T-cell (primary cell): ENCODE results near the gene RIPOR2. TPM values are rescaled to one million over a fixed set of nuclear protein-coding genes. Genes with fewer than 3 reads are reported as not detected.

Experiments
- ATAC-seq, 4 experiments: fragments of 200-7000 bp in 3 of 4; fragments of 150-1000 bp in 1 of 4; cut with Tn5 transposase; replicated peaks in 1 of 4; 1 replicate in 3 of 4; 2 replicates in 1 of 4; pipeline ENCODE4 v1.10.0; 2021; ENCODE audit warnings: moderate library complexity in 3 of 4, mild to moderate bottlenecking in 2 of 4, moderate number of reproducible peaks in 1 of 4
- CTCF ChIA-PET, 2 donors: fragments of 300-600 bp; sonication (Branson Sonifier 250); formaldehyde crosslinking; loops; one replicate each; lab custom pipeline; 2022; ENCODE audit warnings: antibody characterized with exemption in 2 of 2; lab: Charles Lee
- POLR2A ChIA-PET, 2 donors: fragments of 300-600 bp; sonication (Branson Sonifier 250); formaldehyde crosslinking; loops; one replicate each; lab custom pipeline; 2022; ENCODE audit warnings: antibody characterized with exemption in 2 of 2; lab: Charles Lee
- DNase-seq, 35 experiments: peaks; one replicate each; pipeline versions ENCODE4 v3.0.0 to v3.0.0-alpha.2; 2013 to 2023
- H3K27ac ChIP-seq: one replicate; pipeline ENCODE4 v1.5.1; 2013; ENCODE audit warnings: low read length
- H3K27me3 ChIP-seq, 2 experiments: replicated peaks in 1 of 2; 1 replicate in 1 of 2; 2 replicates in 1 of 2; pipeline versions ENCODE4 v1.6.1 to v1.7.0; 2013; ENCODE audit warnings: low read length in 1 of 2, mixed read lengths in 1 of 2; ENCODE audit not compliant: control insufficient read depth in 2 of 2, insufficient read depth in 2 of 2; ENCODE audit errors: extremely low read depth in 1 of 2
- H3K36me3 ChIP-seq, 2 donors: 1 replicate in 1 of 2; 2 replicates in 1 of 2; pipeline versions ENCODE4 v1.6.1 to v1.7.0; 2013; ENCODE audit warnings: low read length in 1 of 2; ENCODE audit not compliant: control insufficient read depth in 2 of 2, insufficient read depth in 1 of 2; ENCODE audit errors: extremely low read depth in 1 of 2
- H3K4me1 ChIP-seq, 2 experiments: 1 replicate in 1 of 2; 2 replicates in 1 of 2; pipeline versions ENCODE4 v1.6.1 to v1.7.0; 2013; ENCODE audit warnings: low read length in 2 of 2, mixed read lengths in 1 of 2; ENCODE audit not compliant: insufficient read depth in 2 of 2, control insufficient read depth in 1 of 2; ENCODE audit errors: extremely low read depth in 1 of 2
- H3K4me3 ChIP-seq, 2 donors: 1 replicate in 1 of 2; 2 replicates in 1 of 2; pipeline versions ENCODE4 v1.5.1 to v1.7.0; 2013; ENCODE audit warnings: mild to moderate bottlenecking in 2 of 2, low read length in 1 of 2, moderate library complexity in 1 of 2; ENCODE audit not compliant: control insufficient read depth in 1 of 2; ENCODE audit errors: extremely low read depth in 1 of 2
- H3K9me3 ChIP-seq: 2 replicates; pipeline ENCODE4 v1.7.0; 2013
- H3K27ac Mint-ChIP-seq, 2 donors: one replicate each; pipeline ENCODE4 v1.8.0; 2020 to 2021; ENCODE audit warnings: mild to moderate bottlenecking in 2 of 2, mixed read lengths in 2 of 2
- H3K27me3 Mint-ChIP-seq, 2 donors: one replicate each; pipeline ENCODE4 v1.8.0; 2021 to 2022; ENCODE audit warnings: mixed read lengths in 2 of 2
- H3K36me3 Mint-ChIP-seq: one replicate; pipeline ENCODE4 v1.8.0; 2021; ENCODE audit warnings: mixed read lengths
- H3K4me1 Mint-ChIP-seq, 3 donors: one replicate each; pipeline ENCODE4 v1.8.0; 2020 to 2022; ENCODE audit warnings: mixed read lengths in 3 of 3, mild to moderate bottlenecking in 1 of 3
- H3K4me3 Mint-ChIP-seq, 3 donors: one replicate each; pipeline ENCODE4 v1.8.0; 2020 to 2022; ENCODE audit warnings: mild to moderate bottlenecking in 3 of 3, mixed read lengths in 3 of 3, moderate library complexity in 3 of 3
- H3K9me3 Mint-ChIP-seq, 3 donors: one replicate each; pipeline ENCODE4 v1.8.0; 2020 to 2022; ENCODE audit warnings: mixed read lengths in 3 of 3
- WGBS: methylation state at CpG from one replicate; pipeline ENCODE4 v1.1.5; 2013; ENCODE audit warnings: missing lambda C conversion rate; ENCODE audit not compliant: insufficient coverage; 5-methylcytosine and 5-hydroxymethylcytosine counted together
- total RNA-seq, 35 experiments: library from RNA in 6 of 35; stranded (reverse) in 6 of 35; fragments of 120-200 nt in 1 of 35; gene quantifications; one replicate each; pipeline versions ENCODE4 v1.2.1 to v1.2.4 and lab custom pipeline; 2013 to 2026

Gene RIPOR2
- total RNA-seq, 5 donors from 2014 or later (not counting 1 experiment from before 2014, with no cell fraction given), result 381 to 480 (median 441) TPM

DNA sequence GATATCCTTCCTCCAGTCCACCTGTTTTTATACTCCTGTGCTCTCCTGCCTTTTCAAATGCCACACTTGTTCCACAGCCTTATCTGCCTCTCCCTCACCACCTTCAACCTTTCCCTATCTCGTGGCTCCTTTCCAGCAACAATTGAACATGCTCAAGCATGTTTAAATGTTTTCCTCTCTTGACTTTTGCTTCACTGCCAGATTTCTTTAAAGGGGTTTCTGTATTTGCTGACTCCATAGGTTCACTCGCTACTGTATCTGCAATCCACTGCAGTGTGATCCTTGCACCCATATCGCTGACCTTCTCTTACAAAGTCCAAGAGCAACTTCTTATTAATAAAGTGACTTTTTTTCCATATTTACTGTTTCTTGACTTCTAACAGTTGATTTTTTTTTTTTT is 172.2 kb downstream of the RIPOR2 start:
- Mint-ChIP-seq H3K36me3 (no peaks in the 10 kb centered on the region), H3K4me3 (no peak overlapping the region), H3K27me3 (no peaks in the 10 kb centered on the region), H3K4me1 (peaks cover 0 to 13% (median 0%) of the 10 kb centered on the region in 3 donors), H3K9me3 (no peaks in the 10 kb centered on the region), H3K27ac (no peak overlapping the region)
- ATAC-seq, result no peak
- H3K36me3 ChIP-seq, result no peaks in the 10 kb centered on the region
- H3K27me3 ChIP-seq, result no peaks in the 10 kb centered on the region
- CTCF ChIA-PET, result interaction anchor here in 1 of 2 donors (0.7 kb wide), 1 partner anchor 46 kb away, joined by 3 read pairs; no protein-coding TSS in a partner anchor
- no peaks in the 10 kb centered on the region for H3K4me1 ChIP-seq
- H3K27ac ChIP-seq, result no peak overlapping the region
- 100% methylated on average over 1 of the region's 3 CpGs for WGBS
- POLR2A ChIA-PET, result no interaction called here
- H3K4me3 ChIP-seq, result no peak overlapping the region
- no peak for DNase-seq
- H3K9me3 ChIP-seq, result no peaks in the 10 kb centered on the region

DNA sequence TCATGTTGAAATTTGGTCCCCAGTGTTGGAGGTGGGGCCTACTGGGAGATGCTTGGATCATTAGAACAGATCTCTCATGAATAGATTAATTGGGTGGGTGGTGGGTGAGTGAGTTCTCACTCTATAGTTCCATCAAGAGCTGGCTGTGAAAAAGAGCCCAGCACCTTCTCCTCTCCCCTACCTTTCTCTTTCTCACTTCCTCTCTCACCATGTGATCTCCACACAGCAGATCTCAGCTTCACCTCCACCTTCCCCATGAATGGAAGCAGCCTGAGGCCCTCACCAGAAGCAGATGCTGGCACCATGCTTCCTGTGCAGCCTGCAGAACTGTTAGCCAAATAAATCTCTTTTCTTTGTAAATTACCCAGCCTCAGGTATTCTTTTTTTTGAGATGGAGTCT is 173.9 kb downstream of the RIPOR2 start:
- Mint-ChIP-seq H3K36me3 (no peaks in the 10 kb centered on the region), H3K4me1 (peaks cover 0 to 13% (median 0%) of the 10 kb centered on the region in 3 donors), H3K27ac (no peak overlapping the region), H3K27me3 (no peaks in the 10 kb centered on the region), H3K9me3 (no peaks in the 10 kb centered on the region), H3K4me3 (no peak overlapping the region)
- Histone ChIP-seq H3K9me3 (no peaks in the 10 kb centered on the region), H3K36me3 (no peaks in the 10 kb centered on the region), H3K27me3 (no peaks in the 10 kb centered on the region), H3K4me3 (no peak overlapping the region), H3K4me1 (no peaks in the 10 kb centered on the region), H3K27ac (no peak overlapping the region)
- ChIA-PET CTCF (no interaction called here), POLR2A (no interaction called here)
- no peak for ATAC-seq
- no peak for DNase-seq

DNA sequence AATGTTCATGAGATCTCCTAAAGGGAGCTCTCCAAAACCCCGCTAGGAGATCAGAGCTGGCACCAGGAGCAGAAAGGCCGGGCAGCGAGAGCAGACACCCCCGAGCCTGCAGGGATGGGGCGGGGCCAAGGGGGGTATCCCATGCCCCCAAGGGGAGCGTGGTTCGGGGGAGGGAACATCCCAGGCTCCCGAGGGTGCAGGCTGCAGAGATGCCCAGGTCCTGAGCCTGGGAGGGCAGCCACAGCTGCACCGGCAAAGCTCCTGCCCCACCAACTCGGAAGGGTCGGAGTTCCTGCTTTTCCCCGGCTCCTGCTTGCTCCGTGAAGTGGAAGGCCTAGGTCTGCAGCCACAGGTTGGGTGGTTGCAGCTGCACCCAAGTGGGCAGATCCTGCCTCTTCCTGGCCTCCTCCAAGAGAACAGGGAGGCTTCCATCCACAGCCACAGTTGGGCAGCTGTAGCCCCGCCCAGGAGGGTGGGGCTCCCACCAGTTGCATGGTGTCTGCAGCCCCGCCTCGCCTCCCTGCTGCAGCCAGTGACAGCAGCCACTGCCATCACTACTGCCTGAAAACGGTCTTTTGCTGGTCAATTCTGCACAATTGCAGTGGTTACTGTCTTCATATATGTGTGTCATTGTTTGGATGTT is 174.4 kb downstream of the RIPOR2 start:
- WGBS, result 97% methylated on average over 16 of the region's 17 CpGs
- POLR2A ChIA-PET, result no interaction called here

DNA sequence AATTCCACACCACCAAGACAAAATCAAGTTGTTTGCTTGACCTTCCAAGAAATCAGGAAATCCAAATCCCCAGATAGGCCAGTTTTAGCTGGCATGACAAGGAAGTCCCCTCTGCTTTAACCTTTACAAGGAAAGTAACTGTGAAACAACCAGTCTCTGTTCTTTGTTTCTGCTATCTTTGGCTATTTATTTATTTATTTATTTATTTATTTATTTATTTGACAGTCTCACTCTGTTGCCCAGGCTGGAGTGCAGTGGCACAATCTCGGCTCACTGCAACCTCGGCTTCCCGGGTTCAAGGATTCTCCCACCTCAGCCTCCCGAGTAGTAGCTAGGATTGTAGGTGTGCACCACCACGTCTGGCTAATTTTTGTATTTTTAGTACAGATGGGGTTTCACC is 175.6 kb downstream of the RIPOR2 start:
- no peaks in the 10 kb centered on the region for H3K36me3 Mint-ChIP-seq
- ATAC-seq, result no peak
- no CpG with 5 or more reads among the region's 5 CpGs for WGBS
- H3K9me3 ChIP-seq, result no peaks in the 10 kb centered on the region
- no peak overlapping the region for H3K4me3 Mint-ChIP-seq
- POLR2A ChIA-PET, result interaction anchor here in 1 of 2 donors (0.6 kb wide), 1 partner anchor 21 kb away, joined by 4 read pairs; no protein-coding TSS in a partner anchor
- CTCF ChIA-PET, result no interaction called here
- H3K4me3 ChIP-seq, result no peak overlapping the region
- DNase-seq, result no peak
- no peak overlapping the region for H3K27ac ChIP-seq
- H3K36me3 ChIP-seq, result no peaks in the 10 kb centered on the region
- no peak overlapping the region for H3K27ac Mint-ChIP-seq
- H3K4me1 Mint-ChIP-seq, result peaks cover 0 to 11% (median 0%) of the 10 kb centered on the region in 3 donors
- H3K4me1 ChIP-seq, result no peaks in the 10 kb centered on the region
- no peaks in the 10 kb centered on the region for H3K27me3 Mint-ChIP-seq
- H3K9me3 Mint-ChIP-seq, result no peaks in the 10 kb centered on the region
- H3K27me3 ChIP-seq, result no peaks in the 10 kb centered on the region

More for the DNA sequence above, 174.4 kb downstream of the RIPOR2 start:
- no peak for ATAC-seq
- H3K4me1 Mint-ChIP-seq, result peaks cover 0 to 13% (median 0%) of the 10 kb centered on the region in 3 donors
- H3K4me3 Mint-ChIP-seq, result no peak overlapping the region
- H3K27ac ChIP-seq, result no peak overlapping the region
- no peaks in the 10 kb centered on the region for H3K27me3 ChIP-seq
- H3K9me3 ChIP-seq, result no peaks in the 10 kb centered on the region
- H3K36me3 ChIP-seq, result no peaks in the 10 kb centered on the region
- H3K36me3 Mint-ChIP-seq, result no peaks in the 10 kb centered on the region
- H3K4me1 ChIP-seq, result no peaks in the 10 kb centered on the region
- no peak overlapping the region for H3K4me3 ChIP-seq
- DNase-seq, result no peak
- H3K9me3 Mint-ChIP-seq, result no peaks in the 10 kb centered on the region
- H3K27me3 Mint-ChIP-seq, result no peaks in the 10 kb centered on the region
- H3K27ac Mint-ChIP-seq, result no peak overlapping the region
- CTCF ChIA-PET, result no interaction called here

DNA sequence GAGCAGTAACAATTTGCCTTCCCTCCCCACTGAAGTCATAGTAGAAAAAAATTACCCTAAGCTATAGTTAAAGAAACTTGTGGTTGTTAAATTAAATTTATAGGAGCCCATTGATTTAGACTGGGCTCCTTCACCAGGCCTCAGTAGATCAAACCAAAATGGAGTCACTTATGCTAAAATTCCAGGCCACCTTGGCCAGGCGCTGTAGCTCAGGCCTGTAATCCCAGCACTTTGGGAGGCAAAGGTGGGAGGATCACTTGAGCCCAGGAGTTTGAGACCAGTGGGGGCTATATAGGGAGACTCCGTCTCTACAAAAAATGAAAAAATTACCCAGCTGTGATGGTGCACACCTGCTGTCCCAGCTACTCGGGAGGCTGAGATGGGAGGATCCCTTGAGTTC is 176.0 kb downstream of the RIPOR2 start:
- no peak for DNase-seq
- POLR2A ChIA-PET, result no interaction called here
- Mint-ChIP-seq H3K27me3 (no peaks in the 10 kb centered on the region), H3K4me3 (no peak overlapping the region), H3K9me3 (no peaks in the 10 kb centered on the region), H3K4me1 (peaks cover 0 to 8% (median 0%) of the 10 kb centered on the region in 3 donors), H3K36me3 (no peaks in the 10 kb centered on the region), H3K27ac (no peak overlapping the region)
- no peak for ATAC-seq
- no peaks in the 10 kb centered on the region for H3K4me1 ChIP-seq
- CTCF ChIA-PET, result no interaction called here
- no peaks in the 10 kb centered on the region for H3K27me3 ChIP-seq
- no peaks in the 10 kb centered on the region for H3K36me3 ChIP-seq
- WGBS, result 100% methylated on average over 2 of the region's 3 CpGs
- H3K27ac ChIP-seq, result no peak overlapping the region
- no peaks in the 10 kb centered on the region for H3K9me3 ChIP-seq
- no peak overlapping the region for H3K4me3 ChIP-seq

DNA sequence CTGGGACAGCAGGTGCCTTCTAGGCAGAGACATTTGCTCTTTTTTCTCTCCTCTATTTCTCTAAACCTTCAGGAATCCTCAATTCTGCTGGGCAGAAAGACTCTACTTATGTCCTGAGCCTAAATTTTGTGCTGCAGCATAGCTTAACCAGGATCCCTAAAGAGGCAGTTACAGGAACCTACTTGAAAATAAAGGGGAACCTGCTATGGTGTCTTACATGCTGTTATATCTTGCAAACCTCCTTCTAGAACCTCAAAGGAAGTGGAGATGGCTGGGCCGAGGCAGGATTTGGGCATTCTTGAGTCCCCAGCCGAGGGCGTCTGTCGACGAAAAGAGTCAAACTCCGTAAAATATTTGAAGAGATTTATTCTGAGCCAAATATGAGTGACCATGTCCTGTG is 178.1 kb downstream of the RIPOR2 start:
- H3K9me3 Mint-ChIP-seq, result no peaks in the 10 kb centered on the region
- CTCF ChIA-PET, result no interaction called here

More for the DNA sequence above, 178.1 kb downstream of the RIPOR2 start:
- H3K4me3 Mint-ChIP-seq, result no peak overlapping the region
- no peak for ATAC-seq
- H3K36me3 Mint-ChIP-seq, result no peaks in the 10 kb centered on the region
- no peaks in the 10 kb centered on the region for H3K27me3 Mint-ChIP-seq
- Histone ChIP-seq H3K27me3 (no peaks in the 10 kb centered on the region), H3K4me1 (no peaks in the 10 kb centered on the region), H3K4me3 (no peak overlapping the region), H3K36me3 (no peaks in the 10 kb centered on the region), H3K9me3 (no peaks in the 10 kb centered on the region), H3K27ac (no peak overlapping the region)
- 89% methylated on average over 4 of the region's 6 CpGs for WGBS
- DNase-seq, result no peak
- POLR2A ChIA-PET, result no interaction called here
- peaks cover 0 to 8% (median 0%) of the 10 kb centered on the region in 3 donors for H3K4me1 Mint-ChIP-seq
- no peak overlapping the region for H3K27ac Mint-ChIP-seq
